Activated CD8-positive, alpha-beta memory T cell treated with anti-CD3 and anti-CD28 coated beads for 36 hours (primary cell): ENCODE data around the gene KLHL4. TPM values are rescaled to one million over a fixed set of nuclear protein-coding genes. Genes with fewer than 3 reads are reported as not detected.
"Not testable (repeated sequence)": the region's sequence is repeated elsewhere in the genome, so short reads cannot be mapped to it uniquely, and the experiment has no call there.

ENCODE experiments used
- CTCF ChIA-PET: fragments of 350-600 bp; sonication (Branson Sonifier 250); formaldehyde crosslinking; loops from one replicate; lab custom pipeline; 2021; ENCODE audit warnings: antibody characterized with exemption; lab: Charles Lee
- POLR2A ChIA-PET: fragments of 350-600 bp; sonication (Branson Sonifier 250); formaldehyde crosslinking; loops from one replicate; lab custom pipeline; 2021; ENCODE audit warnings: antibody characterized with exemption; lab: Charles Lee
- total RNA-seq, 2 experiments: library from RNA; stranded (reverse); gene quantifications; one replicate each; pipeline ENCODE4 v1.2.3, GENCODE V29; 2021

The KLHL4 gene, protein sequence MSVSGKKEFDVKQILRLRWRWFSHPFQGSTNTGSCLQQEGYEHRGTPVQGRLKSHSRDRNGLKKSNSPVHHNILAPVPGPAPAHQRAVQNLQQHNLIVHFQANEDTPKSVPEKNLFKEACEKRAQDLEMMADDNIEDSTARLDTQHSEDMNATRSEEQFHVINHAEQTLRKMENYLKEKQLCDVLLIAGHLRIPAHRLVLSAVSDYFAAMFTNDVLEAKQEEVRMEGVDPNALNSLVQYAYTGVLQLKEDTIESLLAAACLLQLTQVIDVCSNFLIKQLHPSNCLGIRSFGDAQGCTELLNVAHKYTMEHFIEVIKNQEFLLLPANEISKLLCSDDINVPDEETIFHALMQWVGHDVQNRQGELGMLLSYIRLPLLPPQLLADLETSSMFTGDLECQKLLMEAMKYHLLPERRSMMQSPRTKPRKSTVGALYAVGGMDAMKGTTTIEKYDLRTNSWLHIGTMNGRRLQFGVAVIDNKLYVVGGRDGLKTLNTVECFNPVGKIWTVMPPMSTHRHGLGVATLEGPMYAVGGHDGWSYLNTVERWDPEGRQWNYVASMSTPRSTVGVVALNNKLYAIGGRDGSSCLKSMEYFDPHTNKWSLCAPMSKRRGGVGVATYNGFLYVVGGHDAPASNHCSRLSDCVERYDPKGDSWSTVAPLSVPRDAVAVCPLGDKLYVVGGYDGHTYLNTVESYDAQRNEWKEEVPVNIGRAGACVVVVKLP
- total RNA-seq, result under 1 TPM; 0.11 to 0.19 TPM

DNA sequence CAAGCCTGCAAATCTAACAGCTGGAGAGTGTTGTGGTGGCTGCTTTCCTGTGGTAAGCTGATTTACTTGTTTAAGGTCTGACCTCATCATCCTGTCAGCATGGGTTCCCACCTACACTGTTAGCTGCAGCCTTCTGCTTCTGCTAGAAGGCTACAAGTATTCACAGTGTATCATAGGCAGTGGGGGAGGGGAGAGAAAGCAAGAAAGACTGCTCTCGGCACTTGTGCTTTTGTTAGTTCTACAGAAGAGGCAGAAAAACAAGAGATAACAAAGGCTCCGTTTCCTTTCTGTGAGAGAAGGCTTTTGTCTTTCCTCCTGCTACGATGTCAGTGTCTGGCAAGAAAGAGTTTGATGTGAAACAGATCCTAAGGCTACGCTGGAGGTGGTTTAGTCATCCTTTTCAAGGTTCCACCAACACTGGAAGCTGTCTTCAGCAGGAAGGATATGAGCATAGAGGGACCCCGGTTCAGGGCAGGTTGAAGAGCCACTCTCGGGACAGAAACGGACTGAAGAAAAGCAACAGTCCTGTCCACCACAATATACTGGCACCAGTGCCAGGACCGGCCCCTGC, at the start of gene KLHL4:
KLHL4 (plus strand) TSS at position 232 of the 571 bp plus-strand sequence; CDS start at position 324, 92 bp downstream.
- ChIA-PET CTCF (no interaction called here), POLR2A (no interaction called here)

DNA sequence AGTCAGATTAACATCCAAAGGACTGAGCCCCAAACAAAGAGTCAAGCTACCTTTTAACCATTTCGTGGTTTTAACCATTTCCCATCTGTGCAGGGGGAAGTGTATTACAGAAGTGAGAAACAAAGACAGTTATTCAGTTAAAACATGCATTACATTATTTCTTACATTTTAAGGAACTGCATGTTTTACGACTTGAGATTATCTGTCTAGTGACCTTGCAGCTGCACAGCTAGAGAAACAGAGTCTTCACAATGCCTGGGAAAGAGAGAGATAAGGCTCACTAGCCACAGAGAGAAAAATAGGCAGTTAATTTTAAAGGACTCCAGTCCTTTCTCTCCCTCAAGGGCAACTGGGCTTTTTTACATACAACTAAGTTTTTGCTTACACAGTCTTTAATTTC, 48.7 kb upstream of the KLHL4 start:
- CTCF ChIA-PET, result no interaction called here
- POLR2A ChIA-PET, result no interaction called here

DNA sequence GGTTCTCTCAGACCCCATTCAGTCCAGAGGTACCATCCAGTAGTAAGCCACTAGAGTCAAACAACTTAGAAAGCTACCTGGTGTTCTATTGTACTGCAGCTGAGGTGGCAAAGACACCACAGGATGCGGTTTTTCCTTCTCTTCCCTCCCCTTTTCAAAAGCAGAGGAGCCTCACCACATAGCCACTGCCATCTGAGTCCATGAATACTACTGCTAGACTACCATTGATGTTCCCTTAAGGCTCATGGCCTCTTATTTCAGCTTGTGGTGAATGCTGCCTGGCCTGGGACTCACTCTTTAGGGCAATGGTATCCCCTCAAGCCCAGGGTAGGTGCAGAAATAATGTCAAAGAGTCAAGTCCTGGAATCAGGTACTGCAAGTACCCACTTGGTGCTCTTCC, 41.8 kb upstream of the KLHL4 start:
- ChIA-PET POLR2A (no interaction called here), CTCF (no interaction called here)

DNA sequence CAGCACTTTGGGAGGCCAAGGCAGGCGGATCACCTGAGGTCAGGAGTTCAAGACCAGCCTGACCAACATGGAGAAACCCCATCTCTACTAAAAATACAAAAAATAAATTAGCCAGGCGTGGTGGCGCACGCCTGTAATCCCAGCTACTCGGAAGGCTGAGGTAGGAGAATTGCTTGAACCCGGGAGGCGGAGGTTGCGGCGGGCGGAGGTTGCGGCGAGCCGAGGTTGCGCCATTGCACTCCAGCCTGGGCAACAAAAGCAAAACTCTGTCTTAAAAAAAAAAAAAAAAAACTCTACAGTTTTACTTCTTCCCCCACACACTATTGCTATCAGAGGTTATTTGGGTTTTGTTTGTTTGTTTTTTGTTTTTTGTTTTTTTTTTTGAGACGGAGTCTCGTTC, 38.9 kb upstream of the KLHL4 start:
- POLR2A ChIA-PET, CTCF ChIA-PET: not testable (repeated sequence)

DNA sequence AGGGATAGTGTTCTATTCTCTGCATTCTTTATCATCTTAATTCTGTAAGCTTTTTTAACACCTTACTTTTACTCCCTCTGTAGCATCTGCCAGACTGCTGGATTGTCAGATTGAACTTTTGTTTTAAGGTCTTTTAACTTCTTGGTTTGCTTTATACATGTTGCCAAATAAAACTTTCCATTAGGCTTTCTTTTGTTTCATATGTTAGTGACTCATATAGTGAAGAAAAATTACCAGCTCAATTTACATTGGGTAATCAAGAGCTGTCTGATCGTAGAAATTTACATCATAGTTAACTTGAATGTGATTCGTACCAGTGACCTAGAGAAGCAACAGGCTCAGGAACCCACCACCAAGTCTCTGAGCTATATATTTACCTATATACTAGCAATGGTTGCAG, 28.5 kb upstream of the KLHL4 start:
- ChIA-PET CTCF (no interaction called here), POLR2A (no interaction called here)

DNA sequence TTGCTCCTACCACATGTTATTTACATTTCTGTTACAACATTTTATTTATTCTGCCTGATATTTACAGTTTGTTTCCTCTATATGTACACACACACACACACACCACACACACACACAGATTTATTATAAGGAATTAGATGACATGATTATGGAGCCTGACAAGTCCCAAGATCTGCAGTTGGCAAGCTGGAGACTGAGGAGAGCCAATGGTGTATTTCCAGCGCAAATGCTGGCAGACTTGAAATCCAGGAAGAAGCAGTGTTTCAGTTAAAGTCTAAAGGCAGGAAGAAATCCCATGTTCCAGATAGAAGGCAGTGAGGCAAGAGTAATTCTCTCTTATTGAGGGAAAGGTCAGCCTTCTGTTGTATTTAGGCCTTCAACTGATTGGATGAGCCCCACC, 1.8 kb upstream of the KLHL4 start:
- POLR2A ChIA-PET, result no interaction called here

DNA sequence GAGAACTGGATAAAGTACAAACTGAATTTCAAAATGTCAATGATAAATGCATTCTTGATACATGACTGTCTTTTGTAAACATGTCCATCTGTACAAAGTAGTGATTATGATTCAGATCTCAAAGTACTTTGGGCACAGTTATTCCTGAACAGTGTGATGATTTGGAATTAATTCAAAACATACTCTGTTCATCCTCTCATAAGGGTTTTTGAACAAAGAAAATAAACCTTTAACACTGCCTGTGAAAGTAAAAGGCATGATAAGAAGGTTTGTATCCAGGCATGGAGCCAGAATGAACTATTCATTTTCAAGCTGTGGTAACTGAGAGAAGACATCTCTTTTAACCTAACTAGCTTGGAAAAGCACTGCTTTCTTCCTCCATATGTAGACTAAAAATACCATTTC, 883 bp upstream of the KLHL4 start:
- ChIA-PET CTCF (no interaction called here), POLR2A (no interaction called here)

More for the DNA sequence above, 1.8 kb upstream of the KLHL4 start:
- CTCF ChIA-PET, result no interaction called here

DNA sequence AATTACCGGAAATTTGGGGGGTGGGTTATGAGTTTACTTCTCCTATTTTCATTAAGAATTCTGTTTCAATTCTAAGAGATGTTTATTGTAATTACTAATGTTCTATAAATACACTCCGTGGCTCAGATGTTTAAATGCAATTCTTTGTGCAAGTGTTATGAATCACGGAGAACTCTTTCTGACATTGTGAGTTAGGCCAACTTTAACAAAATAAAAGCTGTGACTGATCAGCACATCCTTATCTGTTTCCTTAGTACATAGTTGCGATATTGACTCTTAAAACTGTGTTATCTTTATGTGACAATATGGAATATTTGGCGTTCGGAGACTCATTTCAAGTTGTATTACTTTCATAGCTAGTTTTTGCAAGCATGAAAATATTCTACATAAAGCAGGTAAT, 902 bp downstream of the KLHL4 start:
- ChIA-PET CTCF (no interaction called here), POLR2A (no interaction called here)

DNA sequence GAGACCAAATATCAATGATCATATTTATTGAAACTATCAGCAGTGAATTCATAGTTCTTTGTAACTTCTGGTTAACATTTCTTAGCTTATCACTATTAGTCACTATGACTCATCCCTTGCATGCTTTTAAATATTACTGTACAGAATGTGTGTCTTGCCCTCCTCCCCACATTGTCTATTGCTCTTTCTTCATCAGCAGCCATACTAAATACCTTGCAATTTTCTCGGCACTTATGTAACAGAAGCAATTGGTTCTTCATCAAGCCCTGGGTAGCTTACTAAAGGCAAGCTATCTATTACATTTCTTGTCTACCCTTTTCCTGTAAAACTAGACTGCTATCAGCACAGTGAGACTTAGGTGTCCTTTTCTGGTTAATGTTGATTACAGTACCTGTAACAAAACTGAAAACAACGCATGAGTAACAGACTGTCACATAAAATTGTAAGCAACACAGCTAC, 8.2 kb downstream of the KLHL4 start:
- POLR2A ChIA-PET, result no interaction called here
- CTCF ChIA-PET, result no interaction called here

DNA sequence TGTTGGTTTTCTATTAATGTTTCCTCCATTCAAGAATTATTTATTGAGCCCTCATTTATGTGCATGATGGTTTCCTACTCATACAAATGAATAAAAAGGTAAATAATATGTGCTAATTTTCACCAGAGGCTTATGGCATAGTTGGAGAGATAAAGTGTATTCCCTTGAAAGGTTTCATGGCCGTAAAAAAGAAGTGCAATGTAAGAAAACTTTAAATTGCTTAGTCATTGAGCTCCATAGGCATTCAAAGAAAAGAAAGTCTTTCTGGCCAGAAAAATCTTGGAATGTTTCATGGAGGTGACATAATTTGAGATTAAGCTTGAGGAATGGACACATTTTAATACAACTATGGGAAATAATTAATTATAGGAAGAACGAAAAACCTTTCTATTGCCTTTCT, 8.7 kb downstream of the KLHL4 start:
- CTCF ChIA-PET, result no interaction called here

DNA sequence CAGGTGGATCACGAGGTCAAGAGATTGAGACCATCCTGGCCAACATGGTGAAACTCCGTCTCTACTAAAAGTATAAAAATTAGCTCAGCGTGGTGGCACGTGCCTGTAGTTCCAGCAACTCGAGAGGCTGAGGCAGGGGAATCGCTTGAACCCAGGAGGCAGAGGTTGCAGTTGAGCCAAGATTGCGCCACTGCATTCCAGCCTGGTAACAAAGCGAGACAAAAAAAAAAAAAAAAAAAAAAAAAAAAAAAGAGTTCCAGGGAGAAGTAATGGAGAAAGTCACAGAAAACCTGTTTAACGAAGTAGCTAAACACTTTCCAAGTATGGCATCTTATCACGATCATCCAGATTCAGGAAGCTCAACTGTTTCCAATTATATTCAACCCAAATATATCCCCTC, 10.9 kb downstream of the KLHL4 start:
- CTCF ChIA-PET, result interaction anchor here (0.6 kb wide), 1 partner anchor 134 kb away, joined by 4 read pairs; no protein-coding TSS in a partner anchor
- POLR2A ChIA-PET, result no interaction called here

More for the DNA sequence above, 8.7 kb downstream of the KLHL4 start:
- POLR2A ChIA-PET, result no interaction called here

DNA sequence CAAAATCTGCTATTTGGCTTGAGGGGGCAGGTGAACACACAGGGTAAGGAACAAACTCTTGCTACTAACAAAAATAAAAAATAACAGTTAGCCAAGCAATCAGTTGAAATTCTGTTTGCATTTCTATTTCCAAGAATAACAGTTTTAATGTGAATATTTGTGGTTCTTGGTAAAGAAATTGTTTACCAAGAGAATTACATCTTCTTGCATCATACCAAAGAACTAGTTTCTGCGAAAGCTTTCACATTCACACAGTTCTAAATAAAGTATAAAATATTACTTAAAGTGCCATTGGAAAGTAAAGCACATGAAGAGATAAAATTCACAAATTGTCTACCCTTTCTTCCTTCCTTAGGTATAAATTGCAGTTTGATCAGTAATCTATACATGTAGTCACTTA, 54.4 kb downstream of the KLHL4 start:
- CTCF ChIA-PET, result no interaction called here

DNA sequence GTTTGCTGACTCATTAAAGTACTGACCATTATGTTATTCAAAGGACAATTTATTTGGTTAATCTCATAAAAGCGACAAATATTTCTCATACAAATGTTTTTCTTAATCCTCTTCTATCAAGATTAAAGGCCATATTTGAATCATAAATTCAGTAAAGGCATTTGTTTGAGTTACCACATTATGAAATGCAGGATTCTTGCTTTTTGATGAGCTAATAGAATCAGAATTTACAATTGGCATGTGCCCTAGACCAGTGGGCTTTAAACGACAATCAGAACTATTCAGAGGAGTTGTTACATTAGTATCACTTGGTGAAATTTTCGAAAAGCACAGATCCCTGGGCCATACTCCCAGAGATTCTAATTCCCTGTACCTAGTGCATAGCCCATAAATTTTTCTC, 55.3 kb downstream of the KLHL4 start:
- ChIA-PET CTCF (no interaction called here), POLR2A (no interaction called here)

More for the DNA sequence above, 54.4 kb downstream of the KLHL4 start:
- POLR2A ChIA-PET, result no interaction called here

DNA sequence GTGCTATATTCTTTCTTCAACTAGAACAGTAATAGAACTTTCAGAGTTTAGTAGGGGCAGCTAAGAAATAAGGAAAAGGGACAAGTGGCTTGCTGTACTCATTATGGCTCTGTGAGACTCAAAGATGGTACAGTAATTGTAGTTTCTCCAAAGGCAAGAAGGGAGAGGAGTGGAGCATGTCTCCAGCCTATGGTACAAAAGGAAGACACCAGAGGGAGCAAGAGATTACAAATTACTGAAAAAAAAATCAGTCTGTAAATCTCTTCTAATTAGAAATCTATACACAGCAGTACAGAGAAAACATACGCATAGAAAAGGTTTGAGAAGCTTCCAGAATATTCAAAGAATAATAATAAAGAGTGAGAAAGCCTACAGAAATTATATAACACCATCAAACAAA, 61.4 kb downstream of the KLHL4 start:
- CTCF ChIA-PET, result no interaction called here

DNA sequence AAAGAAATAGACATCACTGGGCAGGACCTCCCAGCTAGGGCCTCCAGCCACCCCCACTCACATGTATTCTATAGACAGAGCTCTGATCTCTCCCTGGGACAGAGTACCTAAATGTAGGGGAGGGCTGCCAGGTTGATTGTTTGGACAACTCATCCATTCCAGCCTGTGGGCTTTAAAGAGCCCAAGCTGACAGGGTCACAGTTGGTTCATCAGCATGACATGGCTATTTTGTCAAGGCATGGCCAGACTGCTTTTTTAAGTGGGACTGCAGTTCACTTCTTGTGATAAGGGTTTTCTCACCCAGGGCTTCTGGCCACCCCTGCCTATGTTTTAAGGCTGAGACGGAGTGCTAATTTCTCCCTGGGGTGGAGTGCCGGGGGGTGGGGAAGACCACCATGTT, 63.3 kb downstream of the KLHL4 start:
- CTCF ChIA-PET, result no interaction called here

More for the DNA sequence above, 61.4 kb downstream of the KLHL4 start:
- POLR2A ChIA-PET, result no interaction called here

DNA sequence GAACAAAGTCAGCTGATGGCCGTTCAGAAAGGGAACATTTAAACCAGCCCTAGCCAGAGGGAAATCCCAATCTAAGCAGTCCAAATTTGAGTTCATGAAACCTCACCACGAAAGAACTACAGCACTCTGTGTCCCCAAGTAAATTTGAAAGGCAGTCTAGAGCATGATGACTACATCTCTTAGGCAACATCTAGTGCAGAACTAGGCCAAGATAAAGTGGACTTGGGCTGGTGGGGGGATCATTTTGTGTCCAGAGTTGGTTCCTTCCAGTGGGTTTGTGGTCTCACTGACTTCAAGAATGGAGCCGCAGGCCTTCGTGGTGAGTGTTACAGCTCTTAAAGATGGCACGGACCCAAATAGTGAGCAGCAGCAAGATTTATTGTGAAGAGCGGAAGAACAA, 64.9 kb downstream of the KLHL4 start:
- POLR2A ChIA-PET, result no interaction called here
- CTCF ChIA-PET, result no interaction called here

More for the DNA sequence above, 63.3 kb downstream of the KLHL4 start:
- POLR2A ChIA-PET, result no interaction called here

DNA sequence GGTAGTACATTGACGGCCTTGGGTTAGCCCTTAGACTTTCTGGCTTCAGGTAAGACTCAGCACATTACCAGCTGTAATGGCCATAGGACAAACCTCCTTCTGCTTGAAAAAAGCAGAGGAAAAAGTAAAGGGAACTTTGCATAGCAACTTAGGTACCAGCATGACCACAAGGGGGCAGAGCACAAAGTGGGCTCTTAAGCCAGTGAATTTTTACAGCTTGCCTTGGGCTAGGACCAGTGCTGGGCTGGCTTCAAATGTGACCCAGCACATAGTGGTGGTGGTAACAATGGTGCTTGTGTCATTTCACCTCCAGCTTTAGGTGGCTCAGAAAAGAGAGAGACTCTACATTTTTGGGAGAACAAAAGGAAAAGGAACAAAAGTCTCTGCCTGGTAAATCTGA, 66.1 kb downstream of the KLHL4 start:
- ChIA-PET CTCF (no interaction called here), POLR2A (no interaction called here)

DNA sequence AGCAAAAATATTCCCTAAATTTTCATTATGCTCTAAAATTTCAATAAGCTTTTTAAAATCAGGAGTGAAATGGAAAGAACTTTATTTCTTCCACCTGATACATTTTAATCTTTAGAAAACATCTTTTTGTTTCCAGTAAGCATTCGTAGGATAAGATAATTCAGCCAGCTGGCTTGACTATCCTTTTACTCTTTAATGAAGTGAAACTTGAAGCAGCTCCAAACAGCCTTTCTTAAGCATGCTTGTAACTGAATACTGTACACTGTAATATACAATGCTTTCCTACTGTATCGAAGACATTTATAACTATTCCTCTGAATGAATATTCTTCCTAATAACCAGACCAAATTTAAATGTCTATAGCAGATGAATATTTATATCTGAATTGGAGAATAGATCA, 98.8 kb downstream of the KLHL4 start:
- POLR2A ChIA-PET, result no interaction called here
- CTCF ChIA-PET, result no interaction called here

DNA sequence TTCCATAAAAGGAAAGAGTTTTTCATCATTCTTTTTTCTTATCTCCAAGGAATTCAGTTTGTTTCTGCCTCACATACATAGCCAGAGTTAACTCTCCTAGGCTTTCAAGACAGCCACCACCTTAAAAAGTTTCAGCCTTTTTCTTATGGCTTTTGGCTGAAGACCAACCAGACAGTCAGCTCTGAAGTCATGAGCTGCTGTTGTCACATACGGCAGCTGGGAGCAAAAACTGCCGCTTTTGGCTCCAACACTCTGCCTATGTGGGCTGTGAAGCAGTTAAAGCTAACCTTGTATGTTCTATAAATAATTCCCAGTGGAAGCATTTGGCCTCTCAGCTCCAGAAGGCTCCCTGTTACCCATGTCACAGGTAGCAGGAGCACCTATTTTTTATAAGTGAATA, 104.1 kb downstream of the KLHL4 start:
- CTCF ChIA-PET, result no interaction called here
- POLR2A ChIA-PET, result no interaction called here

DNA sequence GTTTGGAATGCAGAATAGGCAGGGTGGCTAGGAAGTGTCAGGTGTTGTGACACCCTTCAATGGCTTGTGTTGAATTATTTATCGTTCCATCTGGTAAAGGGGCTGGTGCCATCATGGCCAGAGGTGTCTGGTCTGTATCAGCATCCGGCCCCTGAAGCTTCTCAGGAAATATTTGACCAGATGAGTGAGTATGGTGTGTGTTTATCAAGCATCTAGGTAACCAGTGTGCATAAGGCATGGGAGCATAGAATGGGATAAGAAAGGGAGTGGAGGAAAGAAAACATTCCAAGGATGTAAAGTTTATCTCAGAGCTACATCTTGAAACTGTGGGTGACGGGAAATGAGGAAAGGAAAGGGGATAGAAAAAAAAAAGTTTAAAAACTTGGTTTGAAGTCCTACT, 109.4 kb downstream of the KLHL4 start:
- ChIA-PET CTCF (no interaction called here), POLR2A (no interaction called here)
